GM12865 (cell line): ENCODE measurements around the gene PCNT.

ENCODE experiments used
- DNase-seq: peaks from one replicate; pipeline ENCODE4 v3.0.0; 2010; ENCODE audit warnings: low read depth
- H3K4me3 ChIP-seq: 2 replicates; pipeline ENCODE4 v1.5.1; 2011; ENCODE audit warnings: mild to moderate bottlenecking, low read depth, low read length, control low read depth
- TF ChIP-seq, protein P1 (sequence below): IDR thresholded peaks from 2 replicates; pipeline ENCODE4 v1.5.1; 2011; ENCODE audit warnings: low read length, control low read depth, low read depth, inconsistent platforms; ENCODE audit not compliant: insufficient read depth; ENCODE audit errors: missing control alignments

Gene PCNT

DNA sequence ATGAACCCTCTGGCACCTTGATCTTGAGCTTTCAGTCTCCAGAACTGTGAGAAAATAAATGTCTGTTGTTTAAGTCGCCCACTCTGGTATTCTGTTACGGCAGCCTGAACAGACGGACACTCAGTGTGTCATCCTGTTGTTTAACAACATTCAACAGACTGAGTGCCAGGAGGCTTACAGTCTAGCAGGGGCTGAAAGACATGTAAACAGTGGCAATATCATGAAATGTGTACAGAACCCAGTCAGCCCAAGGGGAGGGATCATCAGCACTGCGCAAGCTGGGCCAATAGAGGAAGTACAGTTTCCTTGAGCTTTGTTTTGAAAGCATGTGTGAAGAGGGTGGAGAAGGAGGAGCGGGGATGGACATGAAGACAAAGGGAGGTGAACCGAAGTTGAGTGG is 148.3 kb downstream of the PCNT start:
- DNase-seq = no peak
- no peak overlapping the region for H3K4me3 ChIP-seq
- TF ChIP-seq, protein P1, sequence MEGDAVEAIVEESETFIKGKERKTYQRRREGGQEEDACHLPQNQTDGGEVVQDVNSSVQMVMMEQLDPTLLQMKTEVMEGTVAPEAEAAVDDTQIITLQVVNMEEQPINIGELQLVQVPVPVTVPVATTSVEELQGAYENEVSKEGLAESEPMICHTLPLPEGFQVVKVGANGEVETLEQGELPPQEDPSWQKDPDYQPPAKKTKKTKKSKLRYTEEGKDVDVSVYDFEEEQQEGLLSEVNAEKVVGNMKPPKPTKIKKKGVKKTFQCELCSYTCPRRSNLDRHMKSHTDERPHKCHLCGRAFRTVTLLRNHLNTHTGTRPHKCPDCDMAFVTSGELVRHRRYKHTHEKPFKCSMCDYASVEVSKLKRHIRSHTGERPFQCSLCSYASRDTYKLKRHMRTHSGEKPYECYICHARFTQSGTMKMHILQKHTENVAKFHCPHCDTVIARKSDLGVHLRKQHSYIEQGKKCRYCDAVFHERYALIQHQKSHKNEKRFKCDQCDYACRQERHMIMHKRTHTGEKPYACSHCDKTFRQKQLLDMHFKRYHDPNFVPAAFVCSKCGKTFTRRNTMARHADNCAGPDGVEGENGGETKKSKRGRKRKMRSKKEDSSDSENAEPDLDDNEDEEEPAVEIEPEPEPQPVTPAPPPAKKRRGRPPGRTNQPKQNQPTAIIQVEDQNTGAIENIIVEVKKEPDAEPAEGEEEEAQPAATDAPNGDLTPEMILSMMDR = no peak

DNA sequence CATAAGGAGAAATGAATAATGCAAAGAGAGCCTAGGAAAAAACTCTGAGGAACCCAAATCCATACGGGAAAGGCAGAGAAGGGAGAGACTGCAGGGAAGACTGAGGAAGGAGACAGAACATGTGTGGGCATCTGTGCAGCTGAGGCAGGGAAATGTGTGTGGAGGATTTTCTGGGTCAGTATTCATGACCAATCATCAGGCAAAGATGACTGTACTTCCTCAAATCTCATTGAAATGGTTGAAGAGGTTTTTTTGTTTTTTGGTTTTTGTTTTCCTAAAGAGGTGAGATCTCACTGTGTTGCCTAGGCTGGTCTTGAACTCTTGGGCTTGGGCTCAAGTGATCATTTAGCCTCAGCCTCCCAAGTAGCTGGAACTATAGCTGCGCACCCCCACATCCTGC is 150.4 kb downstream of the PCNT start:
- no peak for DNase-seq
- TF ChIP-seq, protein P1 = no peak
- no peak overlapping the region for H3K4me3 ChIP-seq

DNA sequence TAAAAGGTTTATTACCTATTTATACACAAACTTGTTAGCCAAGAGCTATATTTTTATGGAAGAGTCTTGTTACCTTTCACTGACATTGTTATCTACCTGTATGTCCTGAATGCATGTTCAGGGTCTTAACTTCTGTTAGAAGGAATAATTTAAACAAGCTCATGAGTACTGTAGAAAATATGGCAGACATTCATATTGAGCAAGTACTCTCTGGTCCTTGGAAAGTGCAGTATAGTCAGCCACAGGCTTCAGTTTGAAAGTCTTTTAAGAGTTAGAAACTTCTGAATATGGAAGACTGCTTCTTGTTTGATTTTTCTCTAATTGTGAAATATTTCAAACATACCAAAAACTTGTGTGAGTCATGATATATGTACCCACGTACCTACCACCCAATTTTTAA is 151.3 kb downstream of the PCNT start:
- no peak for DNase-seq
- no peak overlapping the region for H3K4me3 ChIP-seq
- TF ChIP-seq, protein P1 = no peak

DNA sequence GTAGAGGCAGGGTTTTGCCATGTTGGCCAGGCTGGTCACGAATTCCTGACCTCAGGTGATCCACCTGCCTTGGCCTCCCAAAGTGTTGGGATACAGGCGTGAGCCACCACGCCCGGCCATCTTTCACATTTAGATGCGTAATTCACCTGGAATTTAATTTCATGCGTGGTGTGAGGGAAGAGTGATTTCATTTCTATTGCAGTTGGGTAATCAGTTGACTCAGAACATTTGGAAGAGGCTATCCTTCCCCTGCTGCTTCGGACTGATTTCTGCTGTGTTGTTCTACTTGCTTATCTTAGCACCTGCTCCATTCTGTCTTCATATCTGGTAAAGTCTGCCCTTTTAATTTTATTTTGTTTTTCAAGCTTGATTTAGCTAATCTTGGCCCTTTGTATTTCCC is 153.8 kb downstream of the PCNT start:
- TF ChIP-seq, protein P1 = no peak
- H3K4me3 ChIP-seq = no peak overlapping the region
- DNase-seq = no peak

DNA sequence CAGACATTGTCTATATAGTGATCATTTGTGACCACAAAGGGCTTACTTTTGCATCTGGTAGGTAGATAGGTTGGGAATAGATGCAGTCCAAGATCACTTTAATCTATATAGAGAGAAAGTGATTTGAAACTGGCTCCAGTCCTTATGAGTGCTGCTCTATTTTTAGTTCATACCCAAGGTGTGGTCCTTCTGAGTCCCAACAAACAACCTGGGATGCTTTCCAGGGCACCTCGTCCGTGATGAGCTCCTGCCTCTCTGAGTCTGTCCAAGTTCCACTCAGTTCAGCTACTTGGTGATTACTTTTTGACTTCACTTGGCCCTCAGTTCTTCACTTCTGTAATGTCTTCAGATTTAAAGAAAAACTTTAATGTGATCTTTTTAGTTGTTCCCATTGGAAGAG is 155.0 kb downstream of the PCNT start:
- TF ChIP-seq, protein P1 = no peak
- H3K4me3 ChIP-seq = no peak overlapping the region
- no peak for DNase-seq

DNA sequence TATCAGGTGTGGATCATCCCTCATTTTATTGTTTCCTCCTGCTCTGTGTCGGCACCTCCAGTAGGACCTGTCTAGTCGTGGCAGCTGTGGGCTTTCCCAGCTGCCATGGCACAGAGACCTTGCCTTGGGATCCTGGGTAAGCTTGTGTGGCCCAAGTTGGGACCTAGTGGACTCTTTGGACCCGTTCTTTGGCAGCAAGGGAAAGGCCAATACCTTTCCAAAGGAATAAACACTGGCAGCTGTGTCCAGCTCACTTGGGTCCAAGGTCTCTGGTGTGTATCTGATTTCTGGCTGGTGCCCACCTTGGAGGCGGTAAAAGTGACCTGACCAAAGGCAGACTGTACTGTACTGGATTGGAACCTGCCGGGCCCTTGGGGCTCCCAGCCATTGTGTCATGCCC is 156.5 kb downstream of the PCNT start:
- TF ChIP-seq, protein P1 = no peak
- H3K4me3 ChIP-seq = no peak overlapping the region
- no peak for DNase-seq

DNA sequence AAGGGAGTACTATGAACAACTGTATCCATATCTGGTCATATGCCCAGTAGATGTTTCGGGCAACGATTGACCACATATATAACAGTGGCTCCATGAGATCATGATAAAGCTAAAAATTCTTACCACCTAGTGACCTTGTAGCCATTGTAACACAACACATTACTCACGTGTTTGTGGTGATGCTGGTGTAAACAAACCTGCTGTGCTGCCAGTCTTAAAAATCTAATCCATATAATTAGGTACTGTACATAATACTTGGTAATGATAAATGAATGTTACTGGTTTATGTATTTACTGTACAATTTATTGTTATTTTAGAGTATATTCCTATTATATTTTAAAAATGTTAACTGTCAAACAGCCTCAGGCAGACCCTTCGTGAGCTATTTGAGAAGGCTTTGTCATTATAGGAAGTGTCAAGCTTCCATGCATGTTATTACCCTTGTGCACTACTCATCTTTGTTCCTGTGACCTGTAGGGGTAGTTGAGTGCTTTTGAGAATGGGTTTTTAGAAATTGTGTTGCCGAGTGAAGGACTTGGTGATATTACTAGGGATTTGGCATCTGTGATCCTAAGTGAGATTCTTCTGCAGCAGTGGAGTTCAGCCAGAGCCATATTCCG is 158.4 kb downstream of the PCNT start:
- DNase-seq = no peak
- TF ChIP-seq, protein P1 = no peak
- no peak overlapping the region for H3K4me3 ChIP-seq
